SK-N-DZ (cell line): ENCODE results near the gene PDGFB.

Experiments
- DNase-seq: peaks from one replicate; pipeline ENCODE4 v3.0.0-alpha.2; 2015; ENCODE audit warnings: low spot score

PDGFB gene

GRCh38 chr22:39176714-39177455 lies 67.9 kb downstream of the PDGFB start:
- DNase-seq = no peak

DNA sequence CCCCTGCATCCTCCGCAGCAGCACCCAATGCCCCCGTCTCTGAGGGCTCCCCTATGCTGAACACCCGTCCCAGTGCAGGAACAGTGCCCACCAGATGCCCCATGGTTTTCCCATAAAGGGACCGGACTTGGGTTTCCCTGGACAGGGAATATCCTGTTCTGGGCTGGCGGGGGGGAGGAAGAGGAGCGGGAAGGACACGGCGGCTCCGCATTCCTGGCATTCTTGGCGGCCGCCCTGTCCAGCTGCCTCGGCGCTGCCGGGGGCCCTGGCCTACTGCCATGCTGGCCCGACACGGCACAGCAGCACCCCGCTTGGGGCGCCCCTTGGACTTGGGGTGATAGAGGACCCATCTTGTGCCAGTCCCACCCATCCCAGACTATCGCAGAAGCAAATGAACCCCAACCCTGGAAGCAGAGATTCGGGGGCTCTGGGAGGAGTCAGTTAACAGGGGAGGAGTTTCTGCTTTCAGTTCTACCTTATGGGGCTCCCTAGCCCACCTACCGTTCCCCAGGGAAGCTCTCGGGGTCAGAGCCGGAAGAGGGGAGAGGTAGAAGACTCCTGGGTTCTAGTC lies 68.6 kb downstream of the PDGFB start:
- DNase-seq = no peak

- DNase-seq = no peak
These were observed 69.2 kb downstream of the PDGFB start for GRCh38 chr22:39175353-39176142.

DNA sequence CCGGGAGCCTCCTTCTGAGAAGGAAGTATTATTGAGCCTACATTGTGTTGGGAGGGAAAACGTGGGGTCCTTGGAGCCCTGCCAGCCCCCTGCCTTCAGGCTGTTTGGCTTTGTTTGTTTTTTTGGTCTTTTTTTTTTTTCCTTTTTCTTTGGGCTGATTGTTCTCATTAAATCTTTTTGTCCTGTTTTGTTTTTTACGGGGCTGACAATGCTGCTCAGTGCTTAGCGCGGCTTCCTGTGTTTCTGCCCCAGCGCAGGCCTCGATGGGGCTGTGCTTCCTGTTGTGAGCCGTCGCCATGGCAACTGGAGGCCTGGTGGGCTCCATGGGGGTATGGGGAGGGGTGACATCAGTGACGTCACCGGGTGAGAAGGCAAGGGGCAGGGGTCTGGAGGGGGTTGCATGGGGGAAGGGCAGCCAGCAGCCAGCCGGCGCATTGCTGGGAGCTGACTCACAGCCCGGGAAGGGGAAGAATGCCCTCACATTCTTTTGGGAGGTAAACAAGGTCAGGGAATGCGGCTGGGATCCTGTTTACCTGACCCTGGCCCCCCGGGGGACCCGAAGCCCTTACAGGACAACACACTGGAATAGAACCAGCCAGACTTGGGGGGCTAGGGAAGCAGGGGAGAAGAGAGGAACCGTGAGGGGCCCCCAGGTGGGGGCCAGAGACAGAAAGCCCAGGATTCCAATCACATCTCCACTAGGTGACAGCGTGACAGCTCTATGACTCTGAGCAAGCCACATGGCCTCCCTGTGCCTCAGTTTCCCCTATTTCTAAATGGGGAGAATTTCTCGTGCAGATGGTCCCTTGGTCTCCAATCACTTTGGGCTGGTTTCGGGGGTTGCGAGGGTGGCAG lies 70.1 kb downstream of the PDGFB start:
- DNase-seq = peak; percentile 85

- DNase-seq = no peak
These were observed 70.8 kb downstream of the PDGFB start for GRCh38 chr22:39173787-39174497.
